ENCODE measurements around the gene RALB. TPM values are rescaled to one million over a fixed set of nuclear protein-coding genes. Genes with fewer than 3 reads are reported as not detected.

The RALB gene
- total RNA-seq, 1 experiment from 2014 or later = 59.4 TPM

DNA sequence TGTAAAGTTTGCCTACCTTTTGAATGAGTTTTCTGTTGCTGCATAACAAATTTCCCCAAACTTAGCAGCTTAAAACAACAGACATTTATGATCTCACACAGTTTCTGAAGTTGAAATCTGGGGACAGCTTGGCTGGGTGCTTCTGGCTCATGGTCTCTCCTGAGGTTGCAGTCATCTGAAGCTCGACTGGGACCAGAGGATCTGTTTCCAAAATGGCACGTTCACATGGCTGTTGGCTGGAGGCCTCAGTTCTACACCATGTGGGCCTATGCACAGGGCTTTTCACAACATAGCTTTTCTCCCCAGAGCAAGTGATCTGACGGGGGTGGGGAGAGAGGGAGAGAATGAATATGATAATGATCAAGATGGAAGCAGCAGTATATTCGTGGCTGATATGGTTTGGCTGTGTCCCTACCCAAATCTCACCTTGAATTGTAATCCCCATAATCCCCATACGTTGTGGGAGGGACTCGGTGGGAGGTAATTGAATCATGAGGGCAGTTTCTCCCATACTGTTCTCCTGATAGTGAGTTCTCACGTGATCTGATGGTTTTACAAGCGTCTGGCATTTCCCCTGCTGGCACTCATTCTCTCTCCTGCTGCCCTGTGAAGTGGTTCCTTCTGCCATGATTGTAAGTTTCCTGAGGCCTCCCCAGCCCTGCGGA, 3.5 kb downstream of the RALB start:
- Histone ChIP-seq H3K27me3 (replicated peaks; ENCODE audit: control insufficient read depth, insufficient read depth, low read length) (no peaks in the 10 kb centered on the region), H3K4me1 (peaks cover 17% of the 10 kb centered on the region), H3K36me3 (ENCODE audit: control insufficient read depth, insufficient read depth, low read length) (peaks cover 2% of the 10 kb centered on the region), H3K9me3 (no peaks in the 10 kb centered on the region; the same call in none of the 2 replicates), H3K4me3 (ENCODE audit: low read depth, low read length) (no peak overlapping the region)
- ChIA-PET POLR2A (interaction anchor here (0.5 to 0.6 kb wide), 2 partner anchors 143 to 164 kb away, joined by 3 to 4 read pairs; no protein-coding TSS in a partner anchor), CTCF (no interaction called here)
- peaks cover 13% of the 10 kb centered on the region for H3K9me3 Mint-ChIP-seq (ENCODE audit: unreplicated experiment)
- H3K4me1 Mint-ChIP-seq (ENCODE audit: low read depth, unreplicated experiment) = peaks cover 39% of the 10 kb centered on the region
- DNase-seq = no peak
- H3K4me3 Mint-ChIP-seq (ENCODE audit: unreplicated experiment) = no peak overlapping the region
- intact Hi-C loops (cut with micrococcal nuclease; ENCODE audit: unreplicated experiment) = no loop called here
- H3K27me3 Mint-ChIP-seq (ENCODE audit: insufficient read depth, unreplicated experiment) = no peaks in the 10 kb centered on the region
- H3K27ac Mint-ChIP-seq (ENCODE audit: unreplicated experiment) = no peak overlapping the region
- H3K36me3 Mint-ChIP-seq (ENCODE audit: insufficient read depth, unreplicated experiment) = peaks cover 21% of the 10 kb centered on the region
- BruUV-seq (replicated peaks) = no TSS peak
- no peak for TF ChIP-seq CTCF (IDR thresholded peaks at IDR 0.05; ENCODE audit: insufficient read depth in 1 of 2, low read depth in 1 of 2, low read length in 1 of 2, severe bottlenecking in 1 of 2, unreplicated experiment in 1 of 2)

DNA sequence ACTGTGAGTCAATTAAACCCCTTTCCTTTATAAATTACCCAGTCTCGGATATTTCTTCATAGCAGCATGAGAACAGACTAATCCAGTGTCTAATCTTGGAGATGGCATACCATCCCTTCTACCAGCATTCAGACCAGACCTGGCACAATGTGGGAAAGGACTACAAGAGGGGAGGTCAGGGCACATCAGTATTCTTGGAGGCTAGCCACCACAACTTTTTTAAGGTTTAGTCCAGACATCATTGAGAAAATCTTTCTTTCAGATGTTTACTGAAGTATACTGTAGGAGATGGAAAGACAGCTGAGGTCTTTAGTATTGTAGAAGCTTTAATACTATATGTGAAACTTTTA, 4.0 kb downstream of the RALB start:
- H3K4me1 Mint-ChIP-seq (ENCODE audit: low read depth, unreplicated experiment) = peaks cover 39% of the 10 kb centered on the region
- Histone ChIP-seq H3K36me3 (ENCODE audit: control insufficient read depth, insufficient read depth, low read length) (peaks cover 2% of the 10 kb centered on the region), H3K9me3 (no peaks in the 10 kb centered on the region; the same call in none of the 2 replicates), H3K4me3 (ENCODE audit: low read depth, low read length) (no peak overlapping the region), H3K4me1 (peaks cover 12% of the 10 kb centered on the region), H3K27me3 (replicated peaks; ENCODE audit: control insufficient read depth, insufficient read depth, low read length) (no peaks in the 10 kb centered on the region)
- peaks cover 21% of the 10 kb centered on the region for H3K36me3 Mint-ChIP-seq (ENCODE audit: insufficient read depth, unreplicated experiment)
- intact Hi-C loops (cut with micrococcal nuclease; ENCODE audit: unreplicated experiment) = no loop called here
- H3K27ac Mint-ChIP-seq (ENCODE audit: unreplicated experiment) = no peak overlapping the region
- no peaks in the 10 kb centered on the region for H3K27me3 Mint-ChIP-seq (ENCODE audit: insufficient read depth, unreplicated experiment)
- DNase-seq = no peak
- ChIA-PET POLR2A (interaction anchor here (0.5 to 0.6 kb wide), 2 partner anchors 144 to 163 kb away, joined by 3 to 4 read pairs; no protein-coding TSS in a partner anchor), CTCF (no interaction called here)
- peaks cover 13% of the 10 kb centered on the region for H3K9me3 Mint-ChIP-seq (ENCODE audit: unreplicated experiment)
- no peak overlapping the region for H3K4me3 Mint-ChIP-seq (ENCODE audit: unreplicated experiment)
- no TSS peak for BruUV-seq (replicated peaks)
- no peak for TF ChIP-seq CTCF (IDR thresholded peaks at IDR 0.05; ENCODE audit: insufficient read depth in 1 of 2, low read depth in 1 of 2, low read length in 1 of 2, severe bottlenecking in 1 of 2, unreplicated experiment in 1 of 2)

- no TSS peak for BruUV-seq (replicated peaks)
- no peak overlapping the region for H3K4me3 ChIP-seq (ENCODE audit: low read depth, low read length)
- peaks cover 2% of the 10 kb centered on the region for H3K36me3 ChIP-seq (ENCODE audit: control insufficient read depth, insufficient read depth, low read length)
- H3K9me3 ChIP-seq = no peaks in the 10 kb centered on the region; the same call in none of the 2 replicates
- Mint-ChIP-seq H3K4me1 (ENCODE audit: low read depth, unreplicated experiment) (peaks cover 39% of the 10 kb centered on the region), H3K4me3 (ENCODE audit: unreplicated experiment) (no peak overlapping the region), H3K9me3 (ENCODE audit: unreplicated experiment) (peaks cover 13% of the 10 kb centered on the region), H3K27ac (ENCODE audit: unreplicated experiment) (no peak overlapping the region), H3K36me3 (ENCODE audit: insufficient read depth, unreplicated experiment) (peaks cover 18% of the 10 kb centered on the region), H3K27me3 (ENCODE audit: insufficient read depth, unreplicated experiment) (no peaks in the 10 kb centered on the region)
- no peaks in the 10 kb centered on the region for H3K27me3 ChIP-seq (replicated peaks; ENCODE audit: control insufficient read depth, insufficient read depth, low read length)
- ChIA-PET POLR2A (interaction anchor here (0.7 kb wide), 1 partner anchor 11 kb away, joined by 3 read pairs; no protein-coding TSS in a partner anchor), CTCF (no interaction called here)
- no peak for TF ChIP-seq CTCF (IDR thresholded peaks at IDR 0.05; ENCODE audit: insufficient read depth in 1 of 2, low read depth in 1 of 2, low read length in 1 of 2, severe bottlenecking in 1 of 2, unreplicated experiment in 1 of 2)
- 0 out of 2 replicates have a peak, but pooled peaks cover 9% of the 10 kb centered on the region for H3K4me1 ChIP-seq
- intact Hi-C loops (cut with micrococcal nuclease; ENCODE audit: unreplicated experiment) = no loop called here
- DNase-seq = no peak
Observed at GRCh38 chr2:120257522-120257921, 4.9 kb downstream of the RALB start.
